Activated gamma-delta T cell (primary cell): ENCODE measurements around the gene TCF15.

Experiments
- DNase-seq: peaks from one replicate; lab custom pipeline; 2025; lab: John Stamatoyannopoulos, UW
- total RNA-seq, 2 donors: gene quantifications; one replicate each; lab custom pipeline; 2026; lab: John Stamatoyannopoulos, UW

Gene TCF15
- total RNA-seq: 0 to 0.04 reads per million in 2 donors

- no peak for DNase-seq
Observed at GRCh38 chr20:610130-611046, at the start of gene TCF15. TSS of gene TCF15 (minus strand) at chr20:610309. CDS start at chr20:610237, 72 bp downstream.

- no peak for DNase-seq
Observed at GRCh38 chr20:658731-659291, 48.7 kb upstream of the TCF15 start.

GRCh38 chr20:658202-658601 lies 48.1 kb upstream of the TCF15 start:
- no peak for DNase-seq

GRCh38 chr20:655726-656624 lies 45.9 kb upstream of the TCF15 start:
- DNase-seq: no peak

- DNase-seq: no peak
Observed at GRCh38 chr20:654417-654750, 44.3 kb upstream of the TCF15 start.

GRCh38 chr20:653590-654416 lies 43.7 kb upstream of the TCF15 start:
- DNase-seq: no peak

GRCh38 chr20:653110-653589 lies 43.0 kb upstream of the TCF15 start, which contains the start of gene SRXN1:
TSS of gene SRXN1 (minus strand) at chr20:653200. CDS start at chr20:653185, 15 bp downstream.
- peak; percentile 66 for DNase-seq

- no peak for DNase-seq
Observed at GRCh38 chr20:652615-653109, 42.6 kb upstream of the TCF15 start.

- DNase-seq: no peak
Observed at GRCh38 chr20:651713-652614, 41.9 kb upstream of the TCF15 start.

- DNase-seq: no peak
Observed at GRCh38 chr20:650954-651353, 40.8 kb upstream of the TCF15 start.

GRCh38 chr20:650281-650680 lies 40.2 kb upstream of the TCF15 start:
- no peak for DNase-seq

- no peak for DNase-seq
Observed at GRCh38 chr20:647479-648019, 37.4 kb upstream of the TCF15 start.

- DNase-seq: no peak
Observed at GRCh38 chr20:646868-647233, 36.7 kb upstream of the TCF15 start.

GRCh38 chr20:646107-646867 lies 36.2 kb upstream of the TCF15 start:
- DNase-seq: no peak

- DNase-seq: no peak
Observed at GRCh38 chr20:645318-646106, 35.4 kb upstream of the TCF15 start.

GRCh38 chr20:644692-645317 lies 34.7 kb upstream of the TCF15 start:
- DNase-seq: no peak

GRCh38 chr20:642398-643174 lies 32.5 kb upstream of the TCF15 start:
- DNase-seq: no peak
